Measurements from ENCODE around the gene STK39.

DNA sequence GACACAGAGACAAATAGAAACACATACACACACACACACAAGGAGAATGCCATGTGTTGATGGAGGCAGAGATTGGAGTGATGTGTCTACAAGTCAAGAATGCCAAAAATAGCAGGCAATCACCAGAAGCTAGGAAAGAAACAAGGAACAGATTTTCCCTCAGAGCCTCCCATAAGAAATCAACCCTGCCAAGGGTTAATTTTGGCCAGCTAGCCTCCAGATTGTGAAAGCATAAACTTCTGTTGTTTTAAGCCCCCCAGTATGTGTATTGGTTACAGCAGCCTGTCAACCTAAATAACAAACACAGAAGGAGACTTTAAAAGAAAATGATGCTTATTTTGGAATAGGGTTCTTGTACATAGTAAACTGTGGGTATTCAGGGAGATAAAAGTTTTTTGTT is 5.6 kb upstream of the STK39 start:
- TF ChIP-seq CBX8 (IDR thresholded peaks at IDR 0.05; ENCODE audit: borderline replicate concordance, extremely low read depth, low read depth, low read length, poor library complexity, severe bottlenecking) (no peak), FOXM1 (IDR thresholded peaks at IDR 0.05; ENCODE audit: low read depth) (no peak), FOXM1 (CRISPR knock-in tag; IDR thresholded peaks at IDR 0.05; ENCODE audit: low read depth) (no peak)
- TF ChIP-seq, protein P1, sequence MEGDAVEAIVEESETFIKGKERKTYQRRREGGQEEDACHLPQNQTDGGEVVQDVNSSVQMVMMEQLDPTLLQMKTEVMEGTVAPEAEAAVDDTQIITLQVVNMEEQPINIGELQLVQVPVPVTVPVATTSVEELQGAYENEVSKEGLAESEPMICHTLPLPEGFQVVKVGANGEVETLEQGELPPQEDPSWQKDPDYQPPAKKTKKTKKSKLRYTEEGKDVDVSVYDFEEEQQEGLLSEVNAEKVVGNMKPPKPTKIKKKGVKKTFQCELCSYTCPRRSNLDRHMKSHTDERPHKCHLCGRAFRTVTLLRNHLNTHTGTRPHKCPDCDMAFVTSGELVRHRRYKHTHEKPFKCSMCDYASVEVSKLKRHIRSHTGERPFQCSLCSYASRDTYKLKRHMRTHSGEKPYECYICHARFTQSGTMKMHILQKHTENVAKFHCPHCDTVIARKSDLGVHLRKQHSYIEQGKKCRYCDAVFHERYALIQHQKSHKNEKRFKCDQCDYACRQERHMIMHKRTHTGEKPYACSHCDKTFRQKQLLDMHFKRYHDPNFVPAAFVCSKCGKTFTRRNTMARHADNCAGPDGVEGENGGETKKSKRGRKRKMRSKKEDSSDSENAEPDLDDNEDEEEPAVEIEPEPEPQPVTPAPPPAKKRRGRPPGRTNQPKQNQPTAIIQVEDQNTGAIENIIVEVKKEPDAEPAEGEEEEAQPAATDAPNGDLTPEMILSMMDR (IDR thresholded peaks at IDR 0.05 in 2 of 3, conservative IDR thresholded peaks at IDR 0.05 in 1 of 3; ENCODE audit: insufficient read depth in 2 of 3, low read depth in 1 of 3, low read length in 3 of 3), result no peak

Measured in K562 (cell line).